ENCODE results near the gene NBEAL1. TPM values are rescaled to one million over a fixed set of nuclear protein-coding genes. Genes with fewer than 3 reads are reported as not detected.

The NBEAL1 gene
- total and polyA plus RNA-seq, 2 experiments from 2014 or later, result 13.7 to 16.0 TPM

- peaks cover 25% of the 10 kb centered on the region for H3K36me3 ChIP-seq
- no peak overlapping the region for H3K27ac ChIP-seq
- DNase-seq (ENCODE audit: low read depth in 1 of 2, low spot score in 1 of 2), result peak; percentile 1 to 27
- no peaks in the 10 kb centered on the region for H3K4me1 ChIP-seq (ENCODE audit: low read depth)
- no peaks in the 10 kb centered on the region for H3K27me3 ChIP-seq
- H3K4me3 ChIP-seq, result no peak overlapping the region
- no peaks in the 10 kb centered on the region for H3K9me3 ChIP-seq (ENCODE audit: low read depth)
- peak; percentile 11 for TF ChIP-seq CTCF (IDR thresholded peaks at IDR 0.05; ENCODE audit: low read depth, low read length)
These were observed 107.8 kb downstream of the NBEAL1 start for GRCh38 chr2:203122317-203122986.

DNA sequence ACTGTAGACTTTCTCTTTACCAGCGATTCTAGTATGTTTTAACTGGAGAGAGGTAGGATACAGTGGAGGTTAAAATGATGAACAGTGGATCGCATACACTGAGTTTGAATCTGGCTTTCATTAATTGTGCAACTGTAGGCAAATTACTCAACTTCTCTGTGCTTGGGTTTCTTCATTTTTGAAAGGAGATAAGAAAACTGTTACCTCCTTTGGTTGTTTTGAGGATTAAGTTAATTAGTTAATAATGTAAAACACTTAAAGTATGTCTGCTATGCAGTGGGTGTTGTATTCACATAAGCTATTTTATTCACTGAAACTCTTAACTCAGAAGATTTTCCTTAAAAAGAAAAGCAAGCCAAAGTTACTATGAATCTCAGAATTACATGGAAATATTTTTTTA lies 112.3 kb downstream of the NBEAL1 start:
- Histone ChIP-seq H3K9me3 (ENCODE audit: low read depth) (no peaks in the 10 kb centered on the region), H3K4me3 (no peak overlapping the region), H3K4me1 (ENCODE audit: low read depth) (no peaks in the 10 kb centered on the region), H3K27ac (no peak overlapping the region), H3K36me3 (peaks cover 32% of the 10 kb centered on the region), H3K27me3 (no peaks in the 10 kb centered on the region)
- no peak for TF ChIP-seq CTCF (IDR thresholded peaks at IDR 0.05; ENCODE audit: low read depth, low read length)
- peak in 1 of 2 donors; percentile 35 for DNase-seq (ENCODE audit: low read depth in 1 of 2, low spot score in 1 of 2)

GRCh38 chr2:203135105-203135504 lies 120.4 kb downstream of the NBEAL1 start:
- no peak for DNase-seq (ENCODE audit: low read depth in 1 of 2, low spot score in 1 of 2)
- H3K27me3 ChIP-seq, result no peaks in the 10 kb centered on the region

GRCh38 chr2:203143391-203143790 lies 128.7 kb downstream of the NBEAL1 start:
- Histone ChIP-seq H3K4me3 (no peak overlapping the region), H3K27me3 (no peaks in the 10 kb centered on the region), H3K4me1 (ENCODE audit: low read depth) (no peaks in the 10 kb centered on the region), H3K36me3 (peaks cover 10% of the 10 kb centered on the region), H3K27ac (no peak overlapping the region), H3K9me3 (ENCODE audit: low read depth) (no peaks in the 10 kb centered on the region)
- no peak for DNase-seq (ENCODE audit: low read depth in 1 of 2, low spot score in 1 of 2)
- no peak for TF ChIP-seq CTCF (IDR thresholded peaks at IDR 0.05; ENCODE audit: low read depth, low read length)

More at GRCh38 chr2:203135105-203135504, 120.4 kb downstream of the NBEAL1 start:
- no peaks in the 10 kb centered on the region for H3K4me1 ChIP-seq (ENCODE audit: low read depth)
- no peak overlapping the region for H3K27ac ChIP-seq
- H3K4me3 ChIP-seq, result no peak overlapping the region
- no peaks in the 10 kb centered on the region for H3K9me3 ChIP-seq (ENCODE audit: low read depth)
- TF ChIP-seq CTCF (IDR thresholded peaks at IDR 0.05; ENCODE audit: low read depth, low read length), result no peak
- H3K36me3 ChIP-seq, result peaks cover 16% of the 10 kb centered on the region

GRCh38 chr2:203149194-203149593 lies 134.5 kb downstream of the NBEAL1 start:
- peaks cover 24% of the 10 kb centered on the region for H3K36me3 ChIP-seq
- H3K9me3 ChIP-seq (ENCODE audit: low read depth), result no peaks in the 10 kb centered on the region
- no peak overlapping the region for H3K4me3 ChIP-seq
- no peaks in the 10 kb centered on the region for H3K4me1 ChIP-seq (ENCODE audit: low read depth)
- H3K27ac ChIP-seq, result no peak overlapping the region
- DNase-seq (ENCODE audit: low read depth in 1 of 2, low spot score in 1 of 2), result no peak
- no peak for TF ChIP-seq CTCF (IDR thresholded peaks at IDR 0.05; ENCODE audit: low read depth, low read length)
- no peaks in the 10 kb centered on the region for H3K27me3 ChIP-seq
